Astrocyte (in vitro differentiated cells and primary cell): ENCODE measurements around the gene EXOC3. TPM values are rescaled to one million over a fixed set of nuclear protein-coding genes. Genes with fewer than 3 reads are reported as not detected.
A peak's percentile ranks its signal among the peaks of the same experiment; 100 is the strongest.

ENCODE experiments used
- DNase-seq: peaks from one replicate; pipeline ENCODE4 v3.0.0-alpha.2; 2010; ENCODE audit warnings: low read depth
- FAIRE-seq: peaks from 2 replicates; lab custom pipeline; 2011; peaks lifted over from hg19 to GRCh38; lab: Jason Lieb, UNC
- H2AFZ ChIP-seq: 2 replicates; pipeline ENCODE4 v1.6.0; 2012; ENCODE audit warnings: low read depth, low read length, inconsistent platforms
- H3K27ac ChIP-seq: 2 replicates; pipeline ENCODE4 v1.5.1; 2011; ENCODE audit warnings: low read depth, low read length, inconsistent platforms
- H3K27me3 ChIP-seq: 2 replicates; pipeline ENCODE4 v1.6.0; 2011; ENCODE audit warnings: low read length, inconsistent platforms; ENCODE audit not compliant: insufficient read depth
- H3K36me3 ChIP-seq: 2 replicates; pipeline ENCODE4 v1.5.1; 2011; ENCODE audit warnings: low read length, inconsistent platforms; ENCODE audit not compliant: insufficient read depth
- H3K4me1 ChIP-seq: 2 replicates; pipeline ENCODE4 v1.5.1; 2011; ENCODE audit warnings: low read length, inconsistent platforms; ENCODE audit not compliant: insufficient read depth
- H3K4me2 ChIP-seq: 2 replicates; pipeline ENCODE4 v1.6.0; 2012; ENCODE audit warnings: low read length, inconsistent platforms
- H3K4me3 ChIP-seq: 2 replicates; pipeline ENCODE4 v1.5.1; 2011; ENCODE audit warnings: low read depth, mild to moderate bottlenecking, low read length, inconsistent platforms; ENCODE audit not compliant: insufficient read depth
- H3K79me2 ChIP-seq: 2 replicates; pipeline ENCODE4 v1.6.0; 2012; ENCODE audit warnings: mild to moderate bottlenecking, low read length, inconsistent platforms; ENCODE audit not compliant: insufficient read depth
- H3K9ac ChIP-seq: 2 replicates; pipeline ENCODE4 v1.6.0; 2012; ENCODE audit warnings: mild to moderate bottlenecking, low read length, inconsistent platforms
- H3K9me3 ChIP-seq: 2 replicates; pipeline ENCODE4 v1.5.1; 2012; ENCODE audit warnings: low read depth, mild to moderate bottlenecking, low read length, inconsistent platforms; ENCODE audit not compliant: insufficient read depth
- H4K20me1 ChIP-seq: 2 replicates; pipeline ENCODE4 v1.6.0; 2012; ENCODE audit warnings: low read length, inconsistent platforms; ENCODE audit not compliant: insufficient read depth
- H3K27ac Mint-ChIP-seq: one replicate; pipeline ENCODE4 v1.8.0; 2021; ENCODE audit warnings: mild to moderate bottlenecking, mixed read lengths; ENCODE audit not compliant: unreplicated experiment
- H3K27me3 Mint-ChIP-seq: one replicate; pipeline ENCODE4 v1.8.0; 2021; ENCODE audit warnings: low read depth, mixed read lengths; ENCODE audit not compliant: unreplicated experiment
- H3K36me3 Mint-ChIP-seq: one replicate; pipeline ENCODE4 v1.8.0; 2021; ENCODE audit warnings: low read depth, mixed read lengths; ENCODE audit not compliant: unreplicated experiment
- H3K4me1 Mint-ChIP-seq: one replicate; pipeline ENCODE4 v1.8.0; 2021; ENCODE audit warnings: low read depth, mixed read lengths; ENCODE audit not compliant: unreplicated experiment
- H3K4me3 Mint-ChIP-seq: one replicate; pipeline ENCODE4 v1.8.0; 2021; ENCODE audit warnings: mild to moderate bottlenecking, moderate library complexity, mixed read lengths; ENCODE audit not compliant: unreplicated experiment
- H3K9me3 Mint-ChIP-seq: one replicate; pipeline ENCODE4 v1.8.0; 2021; ENCODE audit warnings: mild to moderate bottlenecking, mixed read lengths; ENCODE audit not compliant: unreplicated experiment
- EZH2 ChIP-seq: IDR thresholded peaks from 2 replicates; pipeline ENCODE4 v1.6.1; 2012; ENCODE audit warnings: mild to moderate bottlenecking, low read length, inconsistent platforms; ENCODE audit not compliant: insufficient read depth
- total RNA-seq: library from RNA; stranded (reverse); gene quantifications from 2 replicates; pipeline ENCODE4 v1.2.1, GENCODE V29; 2021
- TF ChIP-seq, protein P1 (sequence below): IDR thresholded peaks from 2 replicates; pipeline ENCODE4 v1.5.1; 2011; ENCODE audit warnings: low read depth, mild to moderate bottlenecking, inconsistent platforms, low read length, moderate library complexity; ENCODE audit not compliant: insufficient read depth

The EXOC3 gene
- total RNA-seq, 1 donor from 2014 or later, result 37.9 TPM

DNA sequence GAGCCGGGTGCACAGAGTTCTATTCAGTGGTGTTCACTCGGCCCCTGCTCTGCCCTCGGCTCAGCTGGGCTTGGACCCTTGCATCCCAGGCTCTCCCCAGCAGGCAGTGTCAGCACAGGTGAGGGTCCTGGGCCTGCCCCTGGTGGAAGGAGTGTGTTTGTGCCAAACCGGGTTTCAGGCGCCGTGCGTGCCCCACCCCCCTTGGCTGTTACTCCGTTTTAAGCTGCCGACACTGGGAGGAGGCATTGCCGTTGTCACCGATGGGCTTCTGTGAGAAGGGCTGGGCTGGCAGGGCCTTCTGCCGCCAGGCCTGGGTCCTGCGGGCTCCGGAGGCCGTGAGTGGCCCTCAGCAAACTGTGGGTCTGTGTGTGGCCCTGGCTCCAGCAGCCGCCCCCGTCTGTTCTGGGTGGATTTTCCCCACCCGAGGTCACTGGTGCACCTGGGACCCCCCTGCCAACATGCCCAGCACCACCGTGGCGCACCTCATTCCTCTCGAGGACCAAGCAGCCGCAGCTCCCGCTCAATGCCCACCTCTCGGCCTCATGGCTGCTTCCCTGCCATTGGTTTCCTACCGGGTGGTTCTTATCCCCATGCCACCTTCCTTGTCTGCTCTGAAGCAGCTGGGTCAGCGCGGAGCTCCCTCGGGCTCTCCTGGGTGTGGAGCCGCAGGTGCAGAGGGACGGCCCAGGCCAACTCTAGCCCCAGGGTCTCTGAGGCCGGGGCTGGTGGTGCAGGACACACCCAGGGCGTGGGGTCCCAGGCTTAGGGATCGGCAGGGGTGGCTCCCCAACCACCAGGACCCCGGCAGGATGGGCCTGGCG, 44.3 kb upstream of the EXOC3 start:
- peaks cover 23% of the 10 kb centered on the region for H3K4me1 Mint-ChIP-seq
- peaks cover 3% of the 10 kb centered on the region for H3K27me3 Mint-ChIP-seq
- H3K4me3 Mint-ChIP-seq, result no peak overlapping the region
- H3K4me2 ChIP-seq, result peak overlapping the region; percentile 80
- H3K36me3 Mint-ChIP-seq, result peaks cover 9% of the 10 kb centered on the region
- H3K9me3 Mint-ChIP-seq, result peaks cover 8% of the 10 kb centered on the region
- DNase-seq (no peak), FAIRE-seq (no peak)
- H3K79me2 ChIP-seq, result no peaks in the 10 kb centered on the region
- H3K27ac Mint-ChIP-seq, result no peak overlapping the region
- no peaks in the 10 kb centered on the region for H4K20me1 ChIP-seq
- H3K4me1 ChIP-seq, result peaks cover 48% of the 10 kb centered on the region
- no peaks in the 10 kb centered on the region for H3K27me3 ChIP-seq
- peak overlapping the region; percentile 99 for H3K27ac ChIP-seq
- H3K9ac ChIP-seq, result peak overlapping the region; percentile 94
- TF ChIP-seq, protein P1, sequence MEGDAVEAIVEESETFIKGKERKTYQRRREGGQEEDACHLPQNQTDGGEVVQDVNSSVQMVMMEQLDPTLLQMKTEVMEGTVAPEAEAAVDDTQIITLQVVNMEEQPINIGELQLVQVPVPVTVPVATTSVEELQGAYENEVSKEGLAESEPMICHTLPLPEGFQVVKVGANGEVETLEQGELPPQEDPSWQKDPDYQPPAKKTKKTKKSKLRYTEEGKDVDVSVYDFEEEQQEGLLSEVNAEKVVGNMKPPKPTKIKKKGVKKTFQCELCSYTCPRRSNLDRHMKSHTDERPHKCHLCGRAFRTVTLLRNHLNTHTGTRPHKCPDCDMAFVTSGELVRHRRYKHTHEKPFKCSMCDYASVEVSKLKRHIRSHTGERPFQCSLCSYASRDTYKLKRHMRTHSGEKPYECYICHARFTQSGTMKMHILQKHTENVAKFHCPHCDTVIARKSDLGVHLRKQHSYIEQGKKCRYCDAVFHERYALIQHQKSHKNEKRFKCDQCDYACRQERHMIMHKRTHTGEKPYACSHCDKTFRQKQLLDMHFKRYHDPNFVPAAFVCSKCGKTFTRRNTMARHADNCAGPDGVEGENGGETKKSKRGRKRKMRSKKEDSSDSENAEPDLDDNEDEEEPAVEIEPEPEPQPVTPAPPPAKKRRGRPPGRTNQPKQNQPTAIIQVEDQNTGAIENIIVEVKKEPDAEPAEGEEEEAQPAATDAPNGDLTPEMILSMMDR, result no peak
- TF ChIP-seq EZH2, result no peak
- no peaks in the 10 kb centered on the region for H3K9me3 ChIP-seq
- no peak overlapping the region for H3K4me3 ChIP-seq
- H3K36me3 ChIP-seq, result no peaks in the 10 kb centered on the region
- no peak overlapping the region for H2AFZ ChIP-seq

DNA sequence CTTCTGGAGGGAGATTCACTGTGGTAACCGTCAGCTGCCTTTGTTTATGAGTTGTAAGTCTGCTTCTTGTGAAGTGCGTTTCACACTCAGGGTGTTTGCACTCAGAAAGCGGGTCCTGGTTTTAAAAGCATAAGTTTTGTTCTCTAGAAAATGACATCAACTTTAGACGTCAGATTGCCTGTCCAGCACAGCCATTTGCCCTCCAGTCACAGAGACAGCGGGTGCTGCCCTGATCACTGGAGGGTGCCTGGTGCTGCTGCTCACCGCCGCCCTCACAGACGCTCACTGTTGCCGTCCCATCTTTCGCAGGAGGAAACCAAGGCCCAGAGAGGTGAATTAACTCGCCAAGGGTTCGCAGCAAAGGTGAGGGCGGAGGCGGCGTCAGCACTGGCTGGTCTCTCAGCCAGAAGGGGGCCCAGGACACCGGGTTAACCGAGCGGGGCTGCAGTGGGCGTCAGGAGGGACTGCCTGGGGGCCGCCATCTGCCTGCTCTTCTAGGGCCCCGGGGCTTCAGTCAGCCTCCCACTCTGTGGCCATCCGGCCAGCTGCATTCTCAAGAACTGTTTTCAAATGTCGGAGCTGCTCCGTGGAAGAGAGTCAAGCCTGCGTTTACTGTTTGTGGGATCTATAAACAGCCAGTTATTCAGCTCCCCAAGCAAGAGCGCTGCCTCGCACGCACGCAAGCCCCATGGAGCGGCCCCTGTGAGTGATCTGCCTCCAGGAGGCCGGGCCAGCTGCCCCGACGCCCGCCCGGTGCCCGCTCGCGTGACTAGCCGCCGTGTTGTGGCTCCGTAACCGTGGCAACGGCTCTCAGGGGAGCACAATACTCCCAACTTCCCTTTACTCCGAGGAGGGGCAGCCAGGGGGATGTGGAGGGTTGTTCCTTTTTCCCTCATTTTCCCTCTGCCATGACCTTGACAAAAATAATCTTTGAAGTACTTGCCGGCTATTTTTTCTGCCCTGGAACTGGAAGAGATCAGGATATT, 43.4 kb upstream of the EXOC3 start:
- no peak for FAIRE-seq
- peak; percentile 89 for DNase-seq
- Mint-ChIP-seq H3K27ac (peak overlapping the region; percentile 75), H3K9me3 (peaks cover 8% of the 10 kb centered on the region), H3K4me1 (peaks cover 21% of the 10 kb centered on the region), H3K27me3 (peaks cover 5% of the 10 kb centered on the region), H3K4me3 (no peak overlapping the region), H3K36me3 (peaks cover 9% of the 10 kb centered on the region)
- H4K20me1 ChIP-seq, result no peaks in the 10 kb centered on the region
- peak overlapping the region; percentile 99 for H3K27ac ChIP-seq
- H3K36me3 ChIP-seq, result no peaks in the 10 kb centered on the region
- no peaks in the 10 kb centered on the region for H3K27me3 ChIP-seq
- TF ChIP-seq, protein P1, result no peak
- no peak for TF ChIP-seq EZH2
- peak overlapping the region; percentile 20 for H3K4me3 ChIP-seq
- no peaks in the 10 kb centered on the region for H3K79me2 ChIP-seq
- H3K4me1 ChIP-seq, result peaks cover 47% of the 10 kb centered on the region
- H2AFZ ChIP-seq, result peak overlapping the region; percentile 33
- H3K9ac ChIP-seq, result peak overlapping the region; percentile 94
- H3K4me2 ChIP-seq, result peak overlapping the region; percentile 80
- no peaks in the 10 kb centered on the region for H3K9me3 ChIP-seq
